NB4 (cell line): ENCODE measurements around the gene STK36.

ENCODE experiments used
- POLR2A ChIP-seq: IDR thresholded peaks from 2 replicates; pipeline ENCODE4 v1.6.1; 2011; ENCODE audit warnings: mild to moderate bottlenecking; ENCODE audit not compliant: insufficient read length; ENCODE audit errors: extremely low read depth
- TF ChIP-seq, protein P1 (sequence below): IDR thresholded peaks from one replicate; pipeline ENCODE4 v1.5.1; 2012; ENCODE audit warnings: low read depth, low read length

GRCh38 chr2:218745559-218746469 is 73.9 kb downstream of the STK36 start:
- TF ChIP-seq, protein P1, sequence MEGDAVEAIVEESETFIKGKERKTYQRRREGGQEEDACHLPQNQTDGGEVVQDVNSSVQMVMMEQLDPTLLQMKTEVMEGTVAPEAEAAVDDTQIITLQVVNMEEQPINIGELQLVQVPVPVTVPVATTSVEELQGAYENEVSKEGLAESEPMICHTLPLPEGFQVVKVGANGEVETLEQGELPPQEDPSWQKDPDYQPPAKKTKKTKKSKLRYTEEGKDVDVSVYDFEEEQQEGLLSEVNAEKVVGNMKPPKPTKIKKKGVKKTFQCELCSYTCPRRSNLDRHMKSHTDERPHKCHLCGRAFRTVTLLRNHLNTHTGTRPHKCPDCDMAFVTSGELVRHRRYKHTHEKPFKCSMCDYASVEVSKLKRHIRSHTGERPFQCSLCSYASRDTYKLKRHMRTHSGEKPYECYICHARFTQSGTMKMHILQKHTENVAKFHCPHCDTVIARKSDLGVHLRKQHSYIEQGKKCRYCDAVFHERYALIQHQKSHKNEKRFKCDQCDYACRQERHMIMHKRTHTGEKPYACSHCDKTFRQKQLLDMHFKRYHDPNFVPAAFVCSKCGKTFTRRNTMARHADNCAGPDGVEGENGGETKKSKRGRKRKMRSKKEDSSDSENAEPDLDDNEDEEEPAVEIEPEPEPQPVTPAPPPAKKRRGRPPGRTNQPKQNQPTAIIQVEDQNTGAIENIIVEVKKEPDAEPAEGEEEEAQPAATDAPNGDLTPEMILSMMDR, result no peak
- no peak for TF ChIP-seq POLR2A
